ENCODE measurements around the gene DHRS7B. TPM values are rescaled to one million over a fixed set of nuclear protein-coding genes. Genes with fewer than 3 reads are reported as not detected.

Gene DHRS7B
- total RNA-seq, 4 donors from 2014 or later = 17.0 to 44.2 (median 37.4) TPM

GRCh38 chr17:21163101-21163500, 36.3 kb downstream of the DHRS7B start:
- 38 to 92% methylated on average over 1 to 4 of the region's 6 CpGs for WGBS, 2 donors (ENCODE audit: low coverage in 1 of 2)
- H3K27ac ChIP-seq = peak overlapping the region in 2 of 4 donors; percentile 67 to 69
- H3K36me3 ChIP-seq = no peaks in the 10 kb centered on the region
- H3K4me3 ChIP-seq = no peak overlapping the region
- ATAC-seq = no peak
- H3K27me3 ChIP-seq = no peaks in the 10 kb centered on the region
- peaks cover 4 to 59% (median 32%) of the 10 kb centered on the region in 3 donors for H3K4me1 ChIP-seq
- TF ChIP-seq EP300 (IDR thresholded peaks at IDR 0.05) (no peak), POLR2AphosphoS5 (IDR thresholded peaks at IDR 0.05) (no peak), POLR2A (IDR thresholded peaks at IDR 0.05) (no peak), CTCF (IDR thresholded peaks at IDR 0.05) (no peak)
- H3K9me3 ChIP-seq = no peaks in the 10 kb centered on the region

- WGBS, 2 donors (ENCODE audit: low coverage in 1 of 2) = 87 to 92% methylated on average over 5 to 6 of the region's 6 CpGs
These were observed 37.5 kb downstream of the DHRS7B start for GRCh38 chr17:21164216-21164615.

GRCh38 chr17:21164620-21165019, 37.9 kb downstream of the DHRS7B start:
- no peaks in the 10 kb centered on the region for H3K9me3 ChIP-seq
- H3K27me3 ChIP-seq = no peaks in the 10 kb centered on the region
- no peak overlapping the region for H3K27ac ChIP-seq
- H3K4me3 ChIP-seq = no peak overlapping the region
- WGBS, 2 donors (ENCODE audit: low coverage in 1 of 2) = 69 to 89% methylated on average over 4 of the region's 5 CpGs
- peaks cover 4 to 69% (median 35%) of the 10 kb centered on the region in 3 donors for H3K4me1 ChIP-seq
- TF ChIP-seq EP300 (IDR thresholded peaks at IDR 0.05) = no peak
- no peak for TF ChIP-seq CTCF (IDR thresholded peaks at IDR 0.05)
- TF ChIP-seq POLR2A (IDR thresholded peaks at IDR 0.05) = no peak
- no peak for TF ChIP-seq POLR2AphosphoS5 (IDR thresholded peaks at IDR 0.05)
- no peak for ATAC-seq
- H3K36me3 ChIP-seq = no peaks in the 10 kb centered on the region

More at GRCh38 chr17:21164216-21164615, 37.5 kb downstream of the DHRS7B start:
- no peak overlapping the region for H3K4me3 ChIP-seq
- H3K4me1 ChIP-seq = peaks cover 4 to 65% (median 35%) of the 10 kb centered on the region in 3 donors
- ATAC-seq = no peak
- H3K36me3 ChIP-seq = no peaks in the 10 kb centered on the region
- no peaks in the 10 kb centered on the region for H3K9me3 ChIP-seq
- no peak overlapping the region for H3K27ac ChIP-seq
- no peaks in the 10 kb centered on the region for H3K27me3 ChIP-seq
- TF ChIP-seq EP300 (IDR thresholded peaks at IDR 0.05) (no peak), POLR2AphosphoS5 (IDR thresholded peaks at IDR 0.05) (no peak), CTCF (IDR thresholded peaks at IDR 0.05) (no peak), POLR2A (IDR thresholded peaks at IDR 0.05) (no peak)

GRCh38 chr17:21165922-21166594, 39.3 kb downstream of the DHRS7B start:
- WGBS, 2 donors (ENCODE audit: low coverage in 1 of 2) = 55 to 67% methylated on average over 7 to 8 of the region's 11 CpGs
- TF ChIP-seq CTCF (IDR thresholded peaks at IDR 0.05) (no peak), POLR2A (IDR thresholded peaks at IDR 0.05) (no peak), POLR2AphosphoS5 (IDR thresholded peaks at IDR 0.05) (peak; percentile 76), EP300 (IDR thresholded peaks at IDR 0.05) (no peak)
- Histone ChIP-seq H3K27ac (peak overlapping the region; percentile 60 to 83 (median 78)), H3K36me3 (no peaks in the 10 kb centered on the region), H3K4me3 (no peak overlapping the region), H3K9me3 (no peaks in the 10 kb centered on the region), H3K27me3 (no peaks in the 10 kb centered on the region), H3K4me1 (peaks cover 4 to 79% (median 34%) of the 10 kb centered on the region in 3 donors)
- peak; percentile 54 for ATAC-seq
